Subcutaneous adipose tissue (tissue), 4 donors: ENCODE results near the gene KRTAP1-3. TPM values are rescaled to one million over a fixed set of nuclear protein-coding genes. Genes with fewer than 3 reads are reported as not detected.
"Not testable (repeated sequence)": the region's sequence is repeated elsewhere in the genome, so short reads cannot be mapped to it uniquely, and the experiment has no call there.

Experiments
- total RNA-seq, 4 donors: library from RNA; depleted of rRNA; stranded (reverse); fragments of >200 nt; gene quantifications; one replicate each; pipeline ENCODE4 v1.1.0, GENCODE V29; 2016
- TF ChIP-seq, protein P1 (sequence below): fragments of 450-650 bp; IDR thresholded peaks from one replicate; pipeline ENCODE4 v1.5.1; 2016; ENCODE audit warnings: low read depth, mild to moderate bottlenecking, control low read depth, antibody characterized with exemption, moderate library complexity

KRTAP1-3 gene
- total RNA-seq, 4 donors from 2014 or later: not detected

GRCh38 chr17:41058741-41059140 lies 24.1 kb upstream of the KRTAP1-3 start:
- TF ChIP-seq, protein P1, sequence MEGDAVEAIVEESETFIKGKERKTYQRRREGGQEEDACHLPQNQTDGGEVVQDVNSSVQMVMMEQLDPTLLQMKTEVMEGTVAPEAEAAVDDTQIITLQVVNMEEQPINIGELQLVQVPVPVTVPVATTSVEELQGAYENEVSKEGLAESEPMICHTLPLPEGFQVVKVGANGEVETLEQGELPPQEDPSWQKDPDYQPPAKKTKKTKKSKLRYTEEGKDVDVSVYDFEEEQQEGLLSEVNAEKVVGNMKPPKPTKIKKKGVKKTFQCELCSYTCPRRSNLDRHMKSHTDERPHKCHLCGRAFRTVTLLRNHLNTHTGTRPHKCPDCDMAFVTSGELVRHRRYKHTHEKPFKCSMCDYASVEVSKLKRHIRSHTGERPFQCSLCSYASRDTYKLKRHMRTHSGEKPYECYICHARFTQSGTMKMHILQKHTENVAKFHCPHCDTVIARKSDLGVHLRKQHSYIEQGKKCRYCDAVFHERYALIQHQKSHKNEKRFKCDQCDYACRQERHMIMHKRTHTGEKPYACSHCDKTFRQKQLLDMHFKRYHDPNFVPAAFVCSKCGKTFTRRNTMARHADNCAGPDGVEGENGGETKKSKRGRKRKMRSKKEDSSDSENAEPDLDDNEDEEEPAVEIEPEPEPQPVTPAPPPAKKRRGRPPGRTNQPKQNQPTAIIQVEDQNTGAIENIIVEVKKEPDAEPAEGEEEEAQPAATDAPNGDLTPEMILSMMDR: no peak

DNA sequence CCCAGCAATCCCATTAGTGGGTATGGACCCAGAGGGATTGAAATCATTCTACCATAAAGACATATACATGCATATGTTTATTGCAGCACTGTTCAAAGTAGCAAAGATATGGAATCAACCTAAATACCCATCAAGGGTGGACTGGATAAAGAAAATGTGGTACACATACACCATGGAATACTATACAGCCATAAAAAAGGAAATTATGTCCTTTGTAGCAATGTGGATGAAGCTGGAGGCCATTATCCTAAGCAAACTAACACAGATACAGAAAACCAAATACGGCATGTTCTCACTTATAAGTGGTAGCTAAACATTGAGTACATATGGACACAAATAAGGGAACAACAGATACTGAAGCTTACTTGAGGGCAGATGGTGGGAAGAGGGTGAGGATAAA lies 22.9 kb upstream of the KRTAP1-3 start:
- TF ChIP-seq, protein P1: no peak

DNA sequence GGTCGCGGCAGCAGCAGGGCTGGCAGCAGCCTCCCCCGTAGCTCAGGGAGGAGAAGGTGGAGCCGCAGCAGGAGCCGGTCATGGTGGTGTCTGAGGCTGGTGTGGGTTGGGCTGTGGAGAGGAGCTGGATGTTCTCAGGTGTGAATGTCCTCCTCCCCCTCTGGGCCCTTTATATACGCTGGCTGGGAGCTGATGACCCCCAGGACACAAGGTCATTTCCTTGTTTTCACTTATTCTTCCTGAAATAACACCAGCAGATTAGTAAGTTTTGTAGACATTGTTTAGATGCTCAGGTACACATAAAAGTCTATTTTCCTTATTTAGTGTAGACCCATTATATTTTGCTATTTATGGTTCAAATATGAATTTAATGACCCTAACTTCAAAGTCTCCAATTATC lies 20.5 kb upstream of the KRTAP1-3 start, which contains the start of gene KRTAP2-2:
TSS of gene KRTAP2-2 (minus strand) at position 101 of the 400 bp plus-strand sequence. CDS start at position 82, 19 bp downstream.
- TF ChIP-seq, protein P1: not testable (repeated sequence)

DNA sequence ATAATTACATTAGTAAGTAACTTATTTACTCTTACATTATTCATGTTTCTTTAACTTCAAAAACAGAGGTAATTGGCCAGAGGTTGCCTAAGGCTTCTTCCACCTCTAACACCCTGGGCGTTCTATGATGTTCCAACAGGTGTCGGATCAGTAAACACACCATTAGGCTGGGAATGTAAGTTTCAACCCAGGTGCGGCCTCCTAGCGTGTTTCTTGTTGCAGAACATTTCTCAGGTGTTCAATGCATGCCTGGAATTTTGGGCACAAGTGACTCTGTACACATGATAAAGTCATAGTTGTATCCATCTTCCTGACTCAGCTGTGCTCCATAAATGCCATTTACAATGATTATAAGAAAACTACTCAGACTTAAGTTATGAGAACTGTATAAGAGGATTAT lies 19.4 kb upstream of the KRTAP1-3 start:
- TF ChIP-seq, protein P1: no peak

- TF ChIP-seq, protein P1: no peak
Measured at GRCh38 chr17:41052566-41052965, 17.9 kb upstream of the KRTAP1-3 start.

DNA sequence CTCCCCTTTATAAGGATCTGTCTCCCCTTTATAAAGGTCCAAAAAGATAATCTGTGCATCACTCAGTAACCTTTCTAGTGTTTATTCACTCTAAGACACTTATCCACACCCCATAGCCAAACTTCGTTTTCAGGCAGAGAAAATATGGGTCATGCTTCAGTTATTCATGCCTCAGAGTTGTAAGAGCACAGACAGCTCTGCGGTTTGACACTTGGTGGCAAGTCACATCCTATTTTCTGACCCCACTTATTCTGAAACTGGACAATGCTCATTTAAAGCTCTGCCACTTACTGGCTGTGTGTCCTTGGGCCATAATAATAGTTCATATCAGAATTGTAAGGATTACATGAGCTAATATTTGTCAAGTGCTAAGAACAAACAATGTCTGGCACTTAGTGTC lies 14.4 kb upstream of the KRTAP1-3 start:
- TF ChIP-seq, protein P1: no peak

- TF ChIP-seq, protein P1: no peak
Measured at GRCh38 chr17:41048441-41048840, 13.8 kb upstream of the KRTAP1-3 start.
